B cell (primary cell): ENCODE data around the gene DNAJB1. TPM values are rescaled to one million over a fixed set of nuclear protein-coding genes. Genes with fewer than 3 reads are reported as not detected.
"Not testable (repeated sequence)": the region's sequence is repeated elsewhere in the genome, so short reads cannot be mapped to it uniquely, and the experiment has no call there.

Source experiments
- ATAC-seq: fragments of 200-7000 bp; cut with Tn5 transposase; one replicate; pipeline ENCODE4 v1.10.0; 2021; ENCODE audit warnings: low read depth, mild to moderate bottlenecking, moderate number of reproducible peaks, moderate library complexity
- CTCF ChIA-PET: fragments of 350-600 bp; sonication (Branson Sonifier 250); formaldehyde crosslinking; loops from one replicate; lab custom pipeline; 2021; ENCODE audit warnings: antibody characterized with exemption, inconsistent platforms; lab: Charles Lee
- POLR2A ChIA-PET: fragments of 350-600 bp; sonication (Branson Sonifier 250); formaldehyde crosslinking; loops from one replicate; lab custom pipeline; 2021; ENCODE audit warnings: antibody characterized with exemption; lab: Charles Lee
- DNase-seq: peaks from one replicate; pipeline ENCODE4 v3.0.0; 2013
- H2AFZ ChIP-seq: 2 replicates; pipeline ENCODE4 v1.6.1; 2012; ENCODE audit warnings: mild to moderate bottlenecking, low read depth, low read length; ENCODE audit not compliant: insufficient read depth, poor library complexity, severe bottlenecking
- H3K27ac ChIP-seq, 2 donors: 1 replicate in 1 of 2; 2 replicates in 1 of 2; pipeline ENCODE4 v1.5.1; 2012 to 2013; ENCODE audit warnings: low read length in 2 of 2, mild to moderate bottlenecking in 2 of 2, moderate library complexity in 1 of 2
- H3K27me3 ChIP-seq, 4 experiments: fragments of 200-600 bp in 1 of 4; sonication (generic) in 1 of 4; replicated peaks in 1 of 4; 1 replicate in 2 of 4; 2 replicates in 2 of 4; pipeline versions ENCODE4 v1.6.1 to v1.7.0; 2013 to 2016; ENCODE audit warnings: low read length in 3 of 4, mild to moderate bottlenecking in 2 of 4, mixed read lengths in 1 of 4, moderate library complexity in 1 of 4; ENCODE audit not compliant: insufficient read depth in 4 of 4, control insufficient read depth in 3 of 4; ENCODE audit errors: control extremely low read depth in 1 of 4
- H3K36me3 ChIP-seq, 2 experiments: replicated peaks in 1 of 2; 1 replicate in 1 of 2; 2 replicates in 1 of 2; pipeline versions ENCODE4 v1.6.1 to v1.7.1; 2013; ENCODE audit warnings: low read length in 1 of 2; ENCODE audit not compliant: insufficient read depth in 2 of 2, control insufficient read depth in 1 of 2; ENCODE audit errors: control extremely low read depth in 1 of 2, extremely low read depth in 1 of 2
- H3K4me1 ChIP-seq, 2 donors: fragments of 200-600 bp in 1 of 2; sonication (generic) in 1 of 2; 1 replicate in 1 of 2; 2 replicates in 1 of 2; pipeline versions ENCODE4 v1.5.1 to v1.6.1; 2013 to 2017; ENCODE audit warnings: low read length in 2 of 2; ENCODE audit not compliant: control insufficient read depth in 2 of 2, insufficient read depth in 2 of 2
- H3K4me2 ChIP-seq: replicated peaks from 2 replicates; pipeline ENCODE3; 2012; ENCODE audit warnings: mild to moderate bottlenecking, low read depth, low read length; ENCODE audit not compliant: poor library complexity, severe bottlenecking
- H3K4me3 ChIP-seq, 5 experiments: fragments of 200-600 bp in 1 of 5; sonication (generic) in 1 of 5; 1 replicate in 3 of 5; 2 replicates in 2 of 5; pipeline versions ENCODE4 v1.5.1 to v1.7.0; 2011 to 2016; ENCODE audit warnings: low read length in 4 of 5, mild to moderate bottlenecking in 4 of 5, low read depth in 2 of 5, control low read depth in 1 of 5, moderate library complexity in 1 of 5; ENCODE audit not compliant: insufficient read depth in 1 of 5; ENCODE audit errors: control extremely low read depth in 1 of 5, extremely low read depth in 1 of 5
- H3K79me2 ChIP-seq: fragments of 200-600 bp; sonication (generic); one replicate; pipeline ENCODE4 v1.6.0; 2016; ENCODE audit warnings: low read length; ENCODE audit not compliant: control insufficient read depth, insufficient read depth
- H3K9ac ChIP-seq: fragments of 200-600 bp; sonication (generic); 2 replicates; pipeline ENCODE4 v1.6.1; 2017; ENCODE audit warnings: mild to moderate bottlenecking, low read length, moderate library complexity
- H3K9me3 ChIP-seq, 3 donors: one replicate each; pipeline versions ENCODE4 v1.6.1 to v1.7.1; 2013; ENCODE audit warnings: low read length in 2 of 3; ENCODE audit not compliant: control insufficient read depth in 2 of 3, insufficient read depth in 1 of 3; ENCODE audit errors: control extremely low read depth in 1 of 3
- H4K20me1 ChIP-seq: 2 replicates; pipeline ENCODE4 v1.6.0; 2012; ENCODE audit warnings: mild to moderate bottlenecking, low read length; ENCODE audit not compliant: insufficient read depth, control insufficient read depth, poor library complexity, severe bottlenecking
- H3K27ac Mint-ChIP-seq: one replicate; pipeline ENCODE4 v1.8.0; 2021; ENCODE audit warnings: mixed read lengths
- H3K27me3 Mint-ChIP-seq: one replicate; pipeline ENCODE4 v1.8.0; 2021; ENCODE audit warnings: mixed read lengths
- H3K4me1 Mint-ChIP-seq: one replicate; pipeline ENCODE4 v1.8.0; 2021; ENCODE audit warnings: mixed read lengths
- H3K4me3 Mint-ChIP-seq: one replicate; pipeline ENCODE4 v1.8.0; 2021; ENCODE audit warnings: mixed read lengths
- H3K9me3 Mint-ChIP-seq: one replicate; pipeline ENCODE4 v1.8.0; 2022; ENCODE audit warnings: mixed read lengths; ENCODE audit not compliant: insufficient read depth
- CTCF ChIP-seq: fragments of 200-600 bp; IDR thresholded peaks from one replicate; pipeline ENCODE4 v1.8.0; 2022; ENCODE audit warnings: antibody characterized with exemption, mild to moderate bottlenecking
- EZH2 ChIP-seq: IDR thresholded peaks from 2 replicates; pipeline ENCODE4 v1.6.1; 2012; ENCODE audit warnings: borderline replicate concordance, low read depth, mild to moderate bottlenecking, moderate library complexity, low read length; ENCODE audit not compliant: insufficient read depth, poor library complexity, severe bottlenecking
- WGBS: methylation state at CpG from one replicate; pipeline ENCODE4 v1.1.5; 2013; ENCODE audit warnings: missing lambda C conversion rate; ENCODE audit not compliant: insufficient coverage; 5-methylcytosine and 5-hydroxymethylcytosine counted together
- intact Hi-C: fragments of 100-400 bp; cut with micrococcal nuclease; formaldehyde crosslinking; loops from one replicate; pipeline ENCODE4 v1.10.0; 2022
- polyA plus RNA-seq: library from polyadenylated mRNA; depleted of rRNA; stranded (reverse); fragments of >200 nt; gene quantifications from 2 replicates; pipeline ENCODE4 v1.2.3, GENCODE V29; 2012
- total RNA-seq, 2 donors: library from RNA; stranded (reverse); fragments of 120-200 nt in 1 of 2; gene quantifications; 1 replicate in 1 of 2; 2 replicates in 1 of 2; pipeline versions ENCODE4 v1.2.3 to v1.2.4, GENCODE V29; 2013 to 2022

The DNAJB1 gene
- total and polyA plus RNA-seq, 2 donors (not counting 1 experiment from before 2014, with no cell fraction given), result 72.8 to 194 TPM

GRCh38 chr19:14542711-14543328 is 24.6 kb upstream of the DNAJB1 start:
- H3K9me3 ChIP-seq, result no peaks in the 10 kb centered on the region
- peaks cover 0 to 6% of the 10 kb centered on the region in 2 experiments for H3K36me3 ChIP-seq
- intact Hi-C loops, result no loop called here
- no peaks in the 10 kb centered on the region for H3K27me3 ChIP-seq
- peaks cover 75% of the 10 kb centered on the region for H3K79me2 ChIP-seq
- no peak for ATAC-seq
- POLR2A ChIA-PET, result interaction anchor here (0.5 kb wide), 1 partner anchor 272 kb away, joined by 4 read pairs; no protein-coding TSS in a partner anchor
- CTCF ChIA-PET, result interaction anchor here (1.2 to 3.7 kb wide), 2 partner anchors 8 to 13 kb away, joined by 4 to 16 read pairs; no protein-coding TSS in a partner anchor
- WGBS, result 38% methylated on average over 7 of the region's 7 CpGs
- no peak overlapping the region for H3K4me2 ChIP-seq
- no peak overlapping the region for H3K4me3 Mint-ChIP-seq
- no peak overlapping the region for H3K9ac ChIP-seq
- no peaks in the 10 kb centered on the region for H3K27me3 Mint-ChIP-seq
- H3K9me3 Mint-ChIP-seq, result no peaks in the 10 kb centered on the region
- H2AFZ ChIP-seq, result no peak overlapping the region
- peaks cover 0 to 5% of the 10 kb centered on the region in 2 donors for H3K4me1 ChIP-seq
- H3K4me1 Mint-ChIP-seq, result peaks cover 24% of the 10 kb centered on the region
- H3K27ac Mint-ChIP-seq, result peak overlapping the region; percentile 20
- no peak for TF ChIP-seq EZH2
- TF ChIP-seq CTCF, result no peak
- no peak for DNase-seq
- no peak overlapping the region for H3K4me3 ChIP-seq
- H3K27ac ChIP-seq, result no peak overlapping the region
- peaks cover 34% of the 10 kb centered on the region for H4K20me1 ChIP-seq

- H3K4me3 Mint-ChIP-seq, H3K4me3 ChIP-seq, H3K9me3 Mint-ChIP-seq, POLR2A ChIA-PET, H3K27me3 Mint-ChIP-seq, ATAC-seq, DNase-seq, H3K4me2 ChIP-seq, intact Hi-C loops, H3K27me3 ChIP-seq, H2AFZ ChIP-seq, H3K27ac ChIP-seq, H3K36me3 ChIP-seq, H3K4me1 ChIP-seq, H3K27ac Mint-ChIP-seq, H3K9me3 ChIP-seq, H3K9ac ChIP-seq: not testable (repeated sequence)
- peaks cover 28% of the 10 kb centered on the region for H3K4me1 Mint-ChIP-seq
- WGBS, result 87% methylated on average over 3 of the region's 5 CpGs
- peaks cover 38% of the 10 kb centered on the region for H4K20me1 ChIP-seq
- H3K79me2 ChIP-seq, result peaks cover 82% of the 10 kb centered on the region
- CTCF ChIA-PET, result interaction anchor here (1.2 kb wide), 1 partner anchor 9 kb away, joined by 4 read pairs; no protein-coding TSS in a partner anchor
Measured at GRCh38 chr19:14541979-14542378, 23.8 kb upstream of the DNAJB1 start.
